H7 (cell line): ENCODE data around the gene DNAJC15. TPM values are rescaled to one million over a fixed set of nuclear protein-coding genes. Genes with fewer than 3 reads are reported as not detected.
"Not testable (repeated sequence)": the region's sequence is repeated elsewhere in the genome, so short reads cannot be mapped to it uniquely, and the experiment has no call there.

Source experiments
- DNase-seq: peaks from one replicate; pipeline ENCODE4 v3.0.0; 2012
- H3K27me3 ChIP-seq: 2 replicates; pipeline ENCODE4 v1.6.0; 2011; ENCODE audit warnings: mild to moderate bottlenecking, low read length; ENCODE audit not compliant: control insufficient read depth, insufficient read depth
- H3K36me3 ChIP-seq: replicated peaks from 2 replicates; pipeline ENCODE4 v1.5.1; 2011; ENCODE audit warnings: low read length; ENCODE audit not compliant: control insufficient read depth, insufficient read depth
- H3K4me3 ChIP-seq: 2 replicates; pipeline ENCODE4 v1.5.1; 2011; ENCODE audit warnings: low read depth, mild to moderate bottlenecking, control low read depth, low read length, moderate library complexity; ENCODE audit not compliant: insufficient read depth
- total RNA-seq: library from RNA; depleted of rRNA; stranded (reverse); fragments of >200 nt; shearing (Covaris generic); gene quantifications from 2 replicates; pipeline ENCODE4 v1.2.3, GENCODE V29; 2014

Gene DNAJC15
- total RNA-seq, 1 experiment from 2014 or later, result 0.45 TPM

GRCh38 chr13:43020794-43021193 is 2.6 kb upstream of the DNAJC15 start:
- no peaks in the 10 kb centered on the region for H3K27me3 ChIP-seq
- no peaks in the 10 kb centered on the region for H3K36me3 ChIP-seq
- DNase-seq, result no peak
- no peak overlapping the region for H3K4me3 ChIP-seq

DNA sequence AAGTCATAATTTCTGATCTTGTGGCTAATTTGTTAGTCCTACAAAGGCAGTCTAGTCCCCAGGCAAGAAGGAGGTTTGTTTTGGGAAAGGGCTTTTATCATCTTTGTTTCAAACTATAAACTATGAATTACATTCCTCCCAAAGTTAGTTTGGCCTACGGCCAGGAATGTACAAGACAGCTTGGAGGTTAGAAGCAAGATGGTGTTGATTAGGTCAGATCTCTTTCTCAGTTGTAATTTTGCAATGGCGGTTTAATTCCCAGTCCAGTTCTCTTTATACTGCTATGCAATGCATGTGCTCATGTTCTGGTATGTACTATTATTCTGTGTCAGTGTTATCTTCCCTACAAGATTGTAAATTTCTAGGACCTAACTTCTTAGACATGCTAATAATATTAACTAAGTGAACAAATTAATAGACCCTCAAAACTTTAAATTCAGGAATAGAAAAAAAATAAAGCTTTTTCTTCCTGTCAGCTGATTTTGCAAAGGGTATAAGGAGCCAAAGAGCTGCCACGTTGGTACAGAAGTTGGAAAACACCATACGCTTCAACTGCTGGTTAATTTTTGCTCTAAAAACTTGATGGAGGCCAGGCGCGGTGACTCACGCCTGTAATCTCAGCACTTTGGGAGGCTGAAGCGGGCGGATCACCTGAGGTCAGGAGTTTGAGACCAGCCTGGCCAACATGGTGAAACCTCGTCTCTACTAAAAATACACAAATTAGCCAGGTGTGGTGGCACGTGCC is 1.3 kb upstream of the DNAJC15 start:
- H3K36me3 ChIP-seq, result no peaks in the 10 kb centered on the region
- no peak for DNase-seq
- no peak overlapping the region for H3K4me3 ChIP-seq
- H3K27me3 ChIP-seq, result no peaks in the 10 kb centered on the region

DNA sequence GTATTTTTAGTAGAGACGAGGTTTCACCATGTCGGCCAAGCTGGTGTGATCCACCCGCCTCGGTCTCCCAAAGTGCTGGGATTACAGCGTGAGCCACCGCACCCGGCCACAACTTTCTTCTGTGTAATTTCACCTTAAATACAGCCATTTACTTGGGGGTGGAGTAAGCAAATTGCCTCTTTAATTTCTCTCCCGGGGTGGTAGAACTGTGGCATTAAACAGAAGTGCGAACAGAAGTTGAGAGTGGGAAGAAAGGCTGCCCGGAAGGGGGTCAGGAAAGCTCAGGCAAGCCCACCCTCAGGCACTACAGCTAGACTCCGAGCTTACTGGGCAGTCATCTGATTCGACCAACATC is 475 bp upstream of the DNAJC15 start:
- Histone ChIP-seq H3K36me3 (no peaks in the 10 kb centered on the region), H3K27me3 (no peaks in the 10 kb centered on the region), H3K4me3 (peak overlapping the region; percentile 40; the same call in 1 of the 2 replicates)
- DNase-seq, result no peak

DNA sequence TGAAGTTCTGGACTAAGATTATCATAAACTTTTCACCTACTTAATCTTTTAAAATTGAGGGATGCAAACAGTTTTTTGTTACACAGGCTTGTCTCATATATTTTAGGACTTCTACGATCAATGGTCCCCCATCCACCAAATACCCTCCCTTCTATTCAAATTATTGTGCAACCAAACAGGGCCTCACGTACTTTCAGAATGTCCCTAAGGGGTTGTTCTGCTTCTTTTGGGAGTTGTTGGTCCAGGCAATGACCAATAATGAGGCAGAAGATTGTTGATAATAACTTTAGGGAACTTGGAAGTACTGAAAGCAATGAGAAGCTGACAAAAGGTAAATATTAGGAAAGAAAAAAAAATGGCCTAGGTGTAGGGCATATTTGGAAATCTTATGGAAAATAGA is 2.9 kb downstream of the DNAJC15 start:
- no peak overlapping the region for H3K4me3 ChIP-seq

DNA sequence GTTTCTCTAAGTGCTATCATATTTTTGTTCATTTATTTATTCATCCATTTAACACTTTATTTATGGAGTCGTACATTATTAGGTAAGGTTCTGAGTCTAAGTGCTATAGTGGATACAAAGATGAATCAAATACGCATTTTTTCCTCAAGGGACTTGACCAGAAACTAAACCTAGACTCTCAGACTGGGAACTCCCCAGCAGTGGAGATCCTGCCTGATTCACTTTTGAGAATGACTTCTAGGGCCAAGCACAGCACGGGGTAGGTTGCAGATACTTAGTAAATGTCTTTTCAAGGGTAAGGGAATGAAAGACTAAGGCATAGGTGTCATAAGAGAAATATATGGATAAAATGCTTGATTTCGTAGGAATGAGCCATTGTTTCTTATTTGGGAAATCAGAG is 7.2 kb downstream of the DNAJC15 start:
- DNase-seq, result no peak
- Histone ChIP-seq H3K36me3 (no peaks in the 10 kb centered on the region), H3K4me3 (no peak overlapping the region), H3K27me3 (no peaks in the 10 kb centered on the region)

More for the DNA sequence above, 2.9 kb downstream of the DNAJC15 start:
- Histone ChIP-seq H3K36me3 (no peaks in the 10 kb centered on the region), H3K27me3 (no peaks in the 10 kb centered on the region)
- no peak for DNase-seq

- no peak for DNase-seq
- Histone ChIP-seq H3K4me3 (no peak overlapping the region), H3K36me3 (no peaks in the 10 kb centered on the region), H3K27me3 (no peaks in the 10 kb centered on the region)
Observed at GRCh38 chr13:43031881-43032280, 8.5 kb downstream of the DNAJC15 start.

DNA sequence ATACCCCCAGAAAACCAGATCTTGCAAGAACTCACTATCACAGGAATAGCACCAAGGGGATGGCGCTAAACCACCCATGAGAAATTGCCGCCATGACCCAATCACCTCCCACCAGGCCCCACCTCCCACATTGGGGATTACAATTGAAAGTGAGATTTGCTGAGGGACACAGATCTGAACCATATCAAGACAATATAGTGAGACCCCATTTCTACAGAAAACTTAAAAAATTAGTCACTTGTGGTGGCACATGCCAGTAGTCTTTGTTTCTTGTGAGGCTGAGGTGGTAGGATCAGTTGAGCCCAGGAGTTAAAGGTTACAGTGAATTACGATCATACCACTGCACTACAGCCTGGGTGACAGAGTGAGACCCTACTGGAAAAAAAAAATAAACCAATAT is 9.7 kb downstream of the DNAJC15 start:
- no peak for DNase-seq
- Histone ChIP-seq H3K36me3 (no peaks in the 10 kb centered on the region), H3K4me3 (no peak overlapping the region), H3K27me3 (no peaks in the 10 kb centered on the region)

DNA sequence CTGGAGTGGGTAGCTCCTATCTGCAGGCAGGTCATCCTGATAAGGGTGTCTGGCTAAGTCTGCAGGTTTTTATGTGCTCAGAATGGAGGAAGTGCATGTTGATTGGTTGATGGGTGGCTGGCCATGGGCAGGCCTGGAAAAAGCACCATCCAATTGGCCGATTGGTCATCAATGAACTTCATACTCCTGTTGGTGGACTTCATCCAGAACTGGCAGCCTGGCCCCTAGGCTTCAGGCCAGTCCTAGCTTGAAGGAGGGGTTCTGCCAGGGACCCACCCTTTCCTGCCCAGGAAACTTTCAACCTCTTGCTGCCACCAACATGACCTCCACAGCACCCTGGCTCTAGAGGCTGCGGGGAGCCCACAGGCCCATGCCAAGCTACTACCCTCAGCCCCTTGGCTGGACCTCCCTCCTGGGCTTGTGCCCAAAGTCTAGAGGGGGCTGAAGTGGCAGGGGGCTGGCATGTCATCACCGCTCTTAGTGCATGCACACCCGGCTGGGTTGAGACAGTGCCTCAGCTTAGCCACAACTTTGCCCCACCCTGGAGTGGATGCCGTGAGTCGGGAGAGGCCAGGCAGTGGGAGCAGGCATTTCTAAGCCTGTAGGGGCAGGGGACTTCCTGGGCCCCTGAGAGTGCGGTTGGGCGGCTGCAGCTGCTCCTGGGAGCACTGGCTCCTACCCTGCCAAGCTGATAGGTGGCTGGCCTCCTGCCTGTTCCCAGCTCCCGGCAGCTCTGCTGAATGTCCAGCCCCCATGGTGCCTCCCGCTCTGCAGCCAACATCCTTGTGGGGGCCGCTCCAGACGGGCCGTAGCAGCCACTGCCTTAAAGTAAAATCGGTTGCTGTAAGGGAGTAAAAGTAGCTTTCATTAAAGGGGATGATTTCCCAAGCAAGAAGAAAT is 13.2 kb downstream of the DNAJC15 start:
- Histone ChIP-seq H3K36me3 (no peaks in the 10 kb centered on the region), H3K27me3 (no peaks in the 10 kb centered on the region), H3K4me3 (no peak overlapping the region)
- DNase-seq, result peak; percentile 14

DNA sequence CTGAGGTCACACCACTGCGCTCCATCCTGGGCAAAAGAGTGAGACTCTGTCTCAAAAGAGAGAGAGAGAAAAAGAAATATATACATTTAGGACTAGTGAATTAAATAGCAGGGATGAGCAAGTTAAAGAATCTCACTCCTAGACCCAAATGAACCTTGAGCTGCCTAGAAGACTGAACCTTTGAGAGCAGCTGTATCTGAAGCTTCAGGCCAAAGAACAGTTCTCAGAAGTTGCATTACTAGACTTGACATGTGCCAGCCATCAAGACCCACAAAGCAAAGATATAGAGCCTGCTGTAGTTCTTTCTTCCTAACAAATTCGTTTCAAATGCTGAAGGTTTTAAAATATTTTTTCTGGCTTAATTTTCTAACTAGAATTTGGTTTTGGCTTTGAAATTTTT is 16.6 kb downstream of the DNAJC15 start:
- Histone ChIP-seq H3K27me3 (no peaks in the 10 kb centered on the region), H3K36me3 (no peaks in the 10 kb centered on the region), H3K4me3 (no peak overlapping the region)
- DNase-seq, result no peak

DNA sequence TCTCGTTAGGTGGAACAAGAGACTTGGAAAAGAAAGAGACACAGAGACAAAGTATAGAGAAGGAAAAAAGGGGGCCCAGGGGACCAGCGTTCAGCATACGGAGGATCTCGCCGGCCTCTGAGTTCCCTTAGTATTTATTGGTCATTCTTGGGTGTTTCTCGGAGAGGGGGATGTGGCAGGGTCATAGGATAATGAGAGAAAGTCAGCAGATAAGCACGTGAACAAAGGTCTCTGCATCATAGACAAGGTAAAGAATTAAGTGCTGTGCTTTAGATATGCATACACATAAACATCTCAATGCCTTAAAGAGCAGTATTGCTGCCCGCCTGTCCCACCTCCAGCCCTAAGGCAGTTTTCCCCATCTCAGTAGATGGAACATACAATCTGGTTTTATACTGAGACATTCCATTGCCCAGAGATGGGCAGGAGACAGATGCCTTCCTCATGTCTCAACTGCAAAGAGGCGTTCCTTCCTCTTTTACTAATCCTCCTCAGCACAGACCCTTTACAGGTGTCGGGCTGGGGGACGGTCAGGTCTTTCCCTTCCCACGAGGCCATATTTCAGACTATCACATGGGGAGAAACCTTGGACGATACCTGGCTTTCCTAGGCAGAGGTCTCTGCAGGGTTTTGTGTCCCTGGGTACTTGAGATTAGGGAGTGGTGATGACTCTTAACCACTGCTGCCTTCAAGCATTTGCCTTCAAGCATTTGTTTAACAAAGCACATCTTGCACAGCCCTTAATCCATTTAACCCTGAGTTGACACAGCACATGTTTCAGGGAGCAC is 17.4 kb downstream of the DNAJC15 start:
- H3K36me3 ChIP-seq, H3K4me3 ChIP-seq, DNase-seq, H3K27me3 ChIP-seq: not testable (repeated sequence)

DNA sequence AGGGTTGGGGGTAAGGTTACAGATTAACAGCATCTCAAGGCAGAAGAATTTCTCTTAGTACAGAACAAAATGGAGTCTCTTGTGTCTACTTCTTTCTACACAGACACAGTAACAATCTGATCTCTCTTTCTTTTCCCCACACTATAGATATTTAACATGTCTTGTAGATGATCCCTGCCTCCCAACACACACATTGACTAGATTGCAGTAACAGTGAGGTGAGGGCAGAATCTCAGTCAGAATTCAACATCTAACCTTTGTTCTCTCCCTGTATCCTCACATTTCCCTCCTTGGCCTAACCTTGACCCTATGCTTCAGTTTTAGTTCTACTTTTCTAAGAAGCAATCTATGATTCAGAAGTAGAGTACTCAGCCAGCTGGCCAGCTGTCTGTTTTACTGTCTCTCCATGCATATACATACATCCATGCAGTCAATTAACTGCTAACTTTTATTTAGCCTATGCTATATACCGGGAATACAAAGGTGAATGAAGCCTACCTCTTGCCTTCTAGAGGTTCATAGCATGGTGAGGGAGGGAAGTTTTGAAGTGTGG is 18.1 kb downstream of the DNAJC15 start:
- Histone ChIP-seq H3K27me3 (no peaks in the 10 kb centered on the region), H3K4me3 (no peak overlapping the region), H3K36me3 (no peaks in the 10 kb centered on the region)
- no peak for DNase-seq

DNA sequence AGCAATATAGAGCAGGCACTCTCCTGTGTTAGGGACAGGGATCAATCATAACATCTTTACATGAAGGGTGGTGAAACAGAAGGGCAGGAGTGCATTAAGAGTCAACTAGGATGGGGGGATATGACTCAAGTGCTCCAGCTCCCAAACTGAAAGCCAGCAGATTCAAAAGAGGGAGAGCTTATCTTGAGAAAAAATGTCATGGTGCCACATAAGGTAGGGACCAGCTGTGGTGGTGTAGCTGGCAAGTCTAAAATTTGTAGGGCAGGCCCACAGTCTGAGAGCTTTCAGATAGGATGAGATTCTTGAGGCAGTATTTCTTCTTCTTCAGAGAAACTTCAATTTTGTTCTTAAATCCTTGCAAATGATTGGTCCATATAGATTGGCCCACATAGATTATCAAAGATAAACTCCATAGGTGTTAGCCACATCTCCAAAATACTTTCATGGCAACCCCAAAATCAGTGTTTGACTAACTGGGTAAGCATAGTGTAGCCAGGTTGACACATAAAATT is 19.1 kb downstream of the DNAJC15 start:
- no peaks in the 10 kb centered on the region for H3K36me3 ChIP-seq
- H3K4me3 ChIP-seq, result no peak overlapping the region
- no peaks in the 10 kb centered on the region for H3K27me3 ChIP-seq
- no peak for DNase-seq

DNA sequence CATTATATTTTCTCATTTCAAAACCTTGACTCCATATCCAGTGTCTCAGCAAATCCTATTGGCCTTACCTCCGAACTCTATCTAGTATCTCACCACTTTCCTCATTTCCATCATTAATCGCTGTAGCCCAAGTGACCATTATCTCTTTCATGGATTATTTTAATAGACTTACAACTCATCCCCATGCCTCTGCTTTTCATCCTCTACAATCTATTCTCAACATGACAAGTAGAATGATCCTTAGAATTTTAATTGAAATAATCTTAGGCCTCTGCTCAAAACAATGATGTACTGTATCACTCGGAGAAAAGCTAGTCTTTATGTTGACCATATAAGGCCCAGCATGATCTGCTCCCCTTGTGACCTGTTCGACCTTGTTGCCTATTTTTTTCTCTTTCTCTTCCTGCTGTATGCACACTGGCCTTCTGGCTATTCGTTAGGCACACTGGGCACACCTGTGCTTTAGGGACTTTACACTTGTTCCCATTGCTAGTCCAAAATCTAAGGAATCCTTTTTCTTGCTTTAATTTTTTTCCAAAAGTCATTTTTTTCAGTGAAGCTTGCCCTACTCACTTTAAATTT is 21.4 kb downstream of the DNAJC15 start:
- Histone ChIP-seq H3K4me3 (no peak overlapping the region), H3K27me3 (no peaks in the 10 kb centered on the region), H3K36me3 (no peaks in the 10 kb centered on the region)
- no peak for DNase-seq

GRCh38 chr13:43045302-43045773 is 22.0 kb downstream of the DNAJC15 start:
- H3K36me3 ChIP-seq, H3K27me3 ChIP-seq, DNase-seq, H3K4me3 ChIP-seq: not testable (repeated sequence)
